ENCODE results near the gene F13A1. TPM values are rescaled to one million over a fixed set of nuclear protein-coding genes. Genes with fewer than 3 reads are reported as not detected.

The F13A1 gene
- total RNA-seq, 1 experiment from 2014 or later, result 2.5 TPM

- Histone ChIP-seq H3K27me3 (no peaks in the 10 kb centered on the region), H3K9me3 (replicated peaks) (no peaks in the 10 kb centered on the region), H3K36me3 (no peaks in the 10 kb centered on the region), H3K4me1 (no peaks in the 10 kb centered on the region), H3K27ac (no peak overlapping the region), H3K4me3 (no peak overlapping the region)
- DNase-seq, result no peak
Observed at GRCh38 chr6:6239598-6240581, 80.6 kb downstream of the F13A1 start.

GRCh38 chr6:6236730-6237469, 83.6 kb downstream of the F13A1 start:
- Histone ChIP-seq H3K4me1 (no peaks in the 10 kb centered on the region), H3K4me3 (no peak overlapping the region), H3K9me3 (replicated peaks) (no peaks in the 10 kb centered on the region), H3K36me3 (no peaks in the 10 kb centered on the region), H3K27ac (no peak overlapping the region), H3K27me3 (no peaks in the 10 kb centered on the region)
- no peak for DNase-seq

- Histone ChIP-seq H3K9me3 (replicated peaks) (no peaks in the 10 kb centered on the region), H3K4me1 (no peaks in the 10 kb centered on the region), H3K27ac (no peak overlapping the region), H3K27me3 (no peaks in the 10 kb centered on the region), H3K4me3 (no peak overlapping the region), H3K36me3 (no peaks in the 10 kb centered on the region)
- DNase-seq, result no peak
Observed at GRCh38 chr6:6235786-6236185, 84.7 kb downstream of the F13A1 start.

GRCh38 chr6:6234963-6235362, 85.5 kb downstream of the F13A1 start:
- H3K27ac ChIP-seq, result no peak overlapping the region
- no peak overlapping the region for H3K4me3 ChIP-seq
- no peaks in the 10 kb centered on the region for H3K36me3 ChIP-seq
- no peaks in the 10 kb centered on the region for H3K4me1 ChIP-seq
- no peaks in the 10 kb centered on the region for H3K27me3 ChIP-seq
- DNase-seq, result no peak
- H3K9me3 ChIP-seq (replicated peaks), result no peaks in the 10 kb centered on the region

GRCh38 chr6:6230286-6230685, 90.2 kb downstream of the F13A1 start:
- no peaks in the 10 kb centered on the region for H3K36me3 ChIP-seq
- DNase-seq, result peak; percentile 43 to 45
- no peak overlapping the region for H3K4me3 ChIP-seq
- no peaks in the 10 kb centered on the region for H3K27me3 ChIP-seq
- H3K9me3 ChIP-seq (replicated peaks), result no peaks in the 10 kb centered on the region
- H3K27ac ChIP-seq, result no peak overlapping the region
- H3K4me1 ChIP-seq, result no peaks in the 10 kb centered on the region

GRCh38 chr6:6227896-6228295, 92.6 kb downstream of the F13A1 start:
- H3K27me3 ChIP-seq, result no peaks in the 10 kb centered on the region
- no peak overlapping the region for H3K27ac ChIP-seq
- H3K9me3 ChIP-seq (replicated peaks), result no peaks in the 10 kb centered on the region
- DNase-seq, result no peak
- H3K4me1 ChIP-seq, result no peaks in the 10 kb centered on the region
- no peak overlapping the region for H3K4me3 ChIP-seq
- no peaks in the 10 kb centered on the region for H3K36me3 ChIP-seq

GRCh38 chr6:6225885-6226529, 94.5 kb downstream of the F13A1 start:
- H3K4me3 ChIP-seq, result no peak overlapping the region

GRCh38 chr6:6224933-6225486, 95.5 kb downstream of the F13A1 start:
- DNase-seq, result no peak
- H3K9me3 ChIP-seq (replicated peaks), result no peaks in the 10 kb centered on the region

More at GRCh38 chr6:6225885-6226529, 94.5 kb downstream of the F13A1 start:
- Histone ChIP-seq H3K36me3 (no peaks in the 10 kb centered on the region), H3K9me3 (replicated peaks) (no peaks in the 10 kb centered on the region), H3K27me3 (no peaks in the 10 kb centered on the region), H3K27ac (no peak overlapping the region), H3K4me1 (no peaks in the 10 kb centered on the region)
- DNase-seq, result no peak

GRCh38 chr6:6221787-6222535, 98.5 kb downstream of the F13A1 start:
- H3K4me3 ChIP-seq, result no peak overlapping the region
- no peak overlapping the region for H3K27ac ChIP-seq
- no peaks in the 10 kb centered on the region for H3K9me3 ChIP-seq (replicated peaks)
- H3K4me1 ChIP-seq, result no peaks in the 10 kb centered on the region
- H3K27me3 ChIP-seq, result no peaks in the 10 kb centered on the region
- DNase-seq, result peak; percentile 15 to 45
- no peaks in the 10 kb centered on the region for H3K36me3 ChIP-seq

More at GRCh38 chr6:6224933-6225486, 95.5 kb downstream of the F13A1 start:
- Histone ChIP-seq H3K27me3 (no peaks in the 10 kb centered on the region), H3K27ac (no peak overlapping the region), H3K36me3 (no peaks in the 10 kb centered on the region), H3K4me3 (no peak overlapping the region), H3K4me1 (no peaks in the 10 kb centered on the region)

- Histone ChIP-seq H3K4me3 (no peak overlapping the region), H3K27ac (no peak overlapping the region), H3K27me3 (no peaks in the 10 kb centered on the region), H3K36me3 (no peaks in the 10 kb centered on the region), H3K9me3 (replicated peaks) (no peaks in the 10 kb centered on the region), H3K4me1 (no peaks in the 10 kb centered on the region)
- DNase-seq, result no peak
Observed at GRCh38 chr6:6220718-6221117, 99.7 kb downstream of the F13A1 start.

- H3K4me1 ChIP-seq, result no peaks in the 10 kb centered on the region
- no peak overlapping the region for H3K4me3 ChIP-seq
- no peaks in the 10 kb centered on the region for H3K9me3 ChIP-seq (replicated peaks)
- DNase-seq, result no peak
- no peaks in the 10 kb centered on the region for H3K36me3 ChIP-seq
- no peaks in the 10 kb centered on the region for H3K27me3 ChIP-seq
- no peak overlapping the region for H3K27ac ChIP-seq
Observed at GRCh38 chr6:6219716-6220115, 100.7 kb downstream of the F13A1 start.

GRCh38 chr6:6218759-6219085, 101.7 kb downstream of the F13A1 start:
- Histone ChIP-seq H3K4me1 (no peaks in the 10 kb centered on the region), H3K36me3 (no peaks in the 10 kb centered on the region), H3K27me3 (no peaks in the 10 kb centered on the region), H3K27ac (no peak overlapping the region), H3K4me3 (no peak overlapping the region), H3K9me3 (replicated peaks) (no peaks in the 10 kb centered on the region)
- DNase-seq, result no peak

GRCh38 chr6:6217855-6218758, 102.4 kb downstream of the F13A1 start:
- no peaks in the 10 kb centered on the region for H3K9me3 ChIP-seq (replicated peaks)

More at GRCh38 chr6:6217855-6218758, 102.4 kb downstream of the F13A1 start:
- DNase-seq, result no peak
- H3K27ac ChIP-seq, result no peak overlapping the region
- no peak overlapping the region for H3K4me3 ChIP-seq
- H3K27me3 ChIP-seq, result no peaks in the 10 kb centered on the region
- no peaks in the 10 kb centered on the region for H3K36me3 ChIP-seq
- no peaks in the 10 kb centered on the region for H3K4me1 ChIP-seq
